NCI-H226 (cell line): ENCODE results near the gene RBM44.
"Not testable (repeated sequence)": the region's sequence is repeated elsewhere in the genome, so short reads cannot be mapped to it uniquely, and the experiment has no call there.

Source experiments
- DNase-seq: peaks from one replicate; pipeline ENCODE4 v3.0.0-alpha.2; 2015

Gene RBM44

GRCh38 chr2:237798236-237799059 lies at the start of gene RBM44:
TSS of gene RBM44 (plus strand) at chr2:237798779. CDS start at chr2:237813610, 14,831 bp downstream.
- DNase-seq = no peak

- no peak for DNase-seq
Measured at GRCh38 chr2:237749002-237749401, 49.6 kb upstream of the RBM44 start.

GRCh38 chr2:237749961-237750360 lies 48.6 kb upstream of the RBM44 start:
- DNase-seq = no peak

- DNase-seq = not testable (repeated sequence)
Measured at GRCh38 chr2:237750441-237750840, 48.1 kb upstream of the RBM44 start.

DNA sequence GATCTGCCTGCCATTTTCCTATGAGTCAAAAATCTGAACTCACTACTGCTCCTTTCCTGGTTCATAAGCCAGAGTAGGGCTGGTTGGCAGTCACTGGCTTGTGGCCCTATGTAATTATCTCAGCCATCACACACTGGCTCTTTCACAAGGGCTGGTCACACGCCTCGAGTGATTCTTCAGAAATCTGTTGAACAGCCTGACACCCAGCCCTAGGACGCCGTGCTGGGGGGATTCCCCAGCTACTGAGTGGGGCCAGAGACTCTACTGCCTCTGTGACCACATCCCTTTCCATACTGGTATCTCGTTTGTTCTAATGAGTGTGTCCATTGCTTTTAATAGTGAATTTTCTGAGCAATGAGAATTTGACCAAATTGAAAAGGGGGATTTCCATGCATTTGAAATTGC lies 45.8 kb upstream of the RBM44 start:
- DNase-seq = no peak

GRCh38 chr2:237754182-237754581 lies 44.4 kb upstream of the RBM44 start:
- DNase-seq = peak; percentile 15

DNA sequence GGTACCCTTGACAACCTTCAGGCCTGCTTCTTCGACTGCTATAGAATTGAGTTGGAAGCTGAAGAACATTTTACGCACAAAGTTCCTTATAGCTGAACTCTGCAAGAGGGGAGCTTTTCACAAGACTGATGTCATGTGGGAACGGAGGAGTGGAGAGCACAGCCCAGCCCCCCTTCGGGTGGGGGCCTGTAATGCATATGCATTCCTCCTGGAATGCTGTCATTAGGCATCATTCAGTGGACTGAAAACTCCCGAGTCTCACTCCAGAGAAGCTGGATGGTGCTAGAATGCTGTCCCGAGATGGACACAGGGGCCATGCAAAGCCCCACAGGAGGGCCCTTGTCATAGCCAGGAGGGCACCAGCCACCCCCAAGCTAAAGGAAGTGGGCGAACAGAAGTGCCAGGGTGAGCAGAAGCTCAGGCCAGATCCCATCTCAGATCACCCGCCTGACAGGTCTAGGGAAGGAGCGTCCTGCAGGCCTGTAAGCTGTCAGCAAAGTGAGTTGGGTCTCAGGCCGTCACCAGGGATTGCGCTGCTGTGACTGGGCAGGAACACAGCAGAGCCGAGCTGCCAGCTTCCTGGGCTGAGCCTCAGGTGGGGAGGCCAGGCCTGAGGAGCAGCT lies 43.8 kb upstream of the RBM44 start:
- DNase-seq = no peak

DNA sequence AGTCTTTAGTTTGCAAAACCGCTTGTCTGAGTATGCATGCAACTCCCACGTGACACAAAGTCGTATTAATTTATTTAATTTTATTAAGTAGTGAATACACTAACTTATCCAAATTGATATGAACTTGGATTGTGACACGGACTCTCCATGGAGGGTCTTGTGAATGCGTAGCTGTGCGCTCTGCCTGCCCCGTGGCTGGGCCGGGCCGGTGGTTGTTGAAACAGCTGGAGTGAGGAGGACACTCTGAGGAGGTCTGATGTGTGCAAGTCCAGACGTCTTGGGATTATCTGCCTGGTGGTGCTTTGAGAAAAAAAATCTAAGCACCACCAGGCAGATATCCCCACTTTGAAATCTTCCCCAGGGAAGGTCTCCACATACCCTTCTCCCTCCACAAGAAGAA lies 41.0 kb upstream of the RBM44 start:
- DNase-seq = no peak

- DNase-seq = no peak
Measured at GRCh38 chr2:237758185-237758584, 40.4 kb upstream of the RBM44 start.

DNA sequence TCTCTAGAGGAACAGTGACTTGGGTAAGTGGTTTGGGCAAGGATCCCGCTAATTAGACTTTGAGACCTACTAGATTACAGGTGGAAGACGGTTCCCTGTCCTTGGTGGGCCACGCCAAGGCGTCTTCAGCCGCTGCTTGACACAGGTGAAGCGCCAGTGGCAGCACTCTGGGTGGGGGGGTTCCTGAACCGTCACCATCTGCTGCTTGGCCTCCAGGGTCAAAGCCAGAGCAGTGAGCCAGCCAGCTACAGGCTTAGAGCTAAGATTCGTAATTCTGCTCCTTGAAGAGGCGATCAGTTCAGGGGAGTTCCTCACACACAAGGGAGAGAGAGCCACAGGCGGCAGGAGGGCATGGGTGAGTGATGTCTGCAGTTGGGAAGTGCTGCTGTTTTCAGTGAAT lies 39.4 kb upstream of the RBM44 start:
- no peak for DNase-seq

DNA sequence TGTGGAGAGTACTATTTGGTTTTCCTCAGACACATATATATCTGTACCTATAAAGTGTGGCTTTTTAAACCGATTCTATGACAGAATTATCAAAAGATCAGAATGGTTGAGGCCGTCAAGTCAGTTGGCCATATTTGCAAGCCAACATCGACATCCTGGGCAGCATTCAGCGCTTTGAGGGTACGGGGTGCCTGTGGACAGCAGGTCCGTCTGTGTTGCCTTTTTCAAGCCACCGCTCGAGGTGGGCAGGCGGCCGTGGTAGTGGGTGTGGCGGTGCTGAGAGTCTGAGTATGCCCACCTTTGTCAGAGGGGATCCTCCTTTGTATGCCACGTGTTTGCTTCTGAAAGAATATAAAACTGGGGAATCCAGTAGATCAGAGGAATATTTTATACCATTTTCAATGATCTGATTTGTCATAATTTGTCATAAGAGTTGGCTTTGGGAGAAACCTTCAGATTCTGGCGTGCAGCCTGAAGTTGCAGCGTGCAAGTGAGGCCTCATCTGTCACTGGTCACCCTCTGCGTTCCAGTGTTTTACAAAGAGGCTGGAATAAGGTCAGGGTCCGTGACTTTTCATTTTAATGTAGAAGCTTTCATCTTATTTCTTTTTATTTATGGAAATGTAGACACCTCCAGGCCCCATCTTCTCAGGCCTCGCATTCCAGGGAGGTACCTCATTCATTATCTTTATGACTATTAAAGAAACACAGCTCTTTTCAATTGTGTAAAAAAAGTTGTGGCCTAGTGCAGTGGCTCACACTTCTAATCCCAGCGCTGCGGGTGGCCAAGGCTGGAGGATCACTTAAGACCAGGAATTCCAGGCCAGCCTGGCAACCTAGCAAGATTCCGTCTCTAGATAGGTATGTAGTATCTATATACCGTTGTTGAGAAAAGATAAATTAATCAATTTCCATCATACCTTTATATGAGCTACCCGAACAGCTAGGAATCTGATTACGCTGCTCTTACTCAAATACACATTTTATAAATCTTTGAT lies 37.8 kb upstream of the RBM44 start:
- no peak for DNase-seq

DNA sequence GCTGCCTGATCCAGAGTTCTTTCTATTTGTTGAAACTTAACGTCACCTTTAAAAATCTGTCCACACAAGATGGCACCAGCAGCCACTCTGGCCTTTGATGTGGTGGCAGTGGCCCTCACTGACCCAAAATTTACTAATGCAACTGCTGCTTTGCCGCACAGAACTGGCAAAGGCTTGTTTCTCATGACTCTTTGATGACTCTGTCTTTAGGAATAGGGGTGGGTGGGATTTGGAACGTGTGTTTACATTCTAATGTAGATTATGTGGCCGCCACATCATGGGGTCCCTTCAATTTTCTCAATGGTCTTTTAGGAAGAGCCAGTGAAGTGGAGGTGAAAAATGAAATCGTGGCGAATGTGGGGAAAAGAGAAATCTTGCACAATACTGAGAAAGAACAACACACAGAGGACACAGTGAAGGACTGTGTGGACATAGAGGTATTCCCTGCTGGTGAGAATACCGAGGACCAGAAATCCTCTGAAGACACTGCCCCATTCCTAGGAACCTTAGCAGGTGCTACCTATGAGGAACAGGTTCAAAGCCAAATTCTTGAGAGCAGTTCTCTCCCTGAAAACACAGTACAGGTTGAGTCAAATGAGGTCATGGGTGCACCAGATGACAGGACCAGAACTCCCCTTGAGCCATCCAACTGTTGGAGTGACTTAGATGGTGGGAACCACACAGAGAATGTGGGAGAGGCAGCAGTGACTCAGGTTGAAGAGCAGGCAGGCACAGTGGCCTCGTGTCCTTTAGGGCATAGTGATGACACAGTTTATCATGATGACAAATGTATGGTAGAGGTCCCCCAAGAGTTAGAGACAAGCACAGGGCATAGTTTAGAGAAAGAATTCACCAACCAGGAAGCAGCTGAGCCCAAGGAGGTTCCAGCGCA lies 36.0 kb upstream of the RBM44 start:
- not testable (repeated sequence) for DNase-seq

DNA sequence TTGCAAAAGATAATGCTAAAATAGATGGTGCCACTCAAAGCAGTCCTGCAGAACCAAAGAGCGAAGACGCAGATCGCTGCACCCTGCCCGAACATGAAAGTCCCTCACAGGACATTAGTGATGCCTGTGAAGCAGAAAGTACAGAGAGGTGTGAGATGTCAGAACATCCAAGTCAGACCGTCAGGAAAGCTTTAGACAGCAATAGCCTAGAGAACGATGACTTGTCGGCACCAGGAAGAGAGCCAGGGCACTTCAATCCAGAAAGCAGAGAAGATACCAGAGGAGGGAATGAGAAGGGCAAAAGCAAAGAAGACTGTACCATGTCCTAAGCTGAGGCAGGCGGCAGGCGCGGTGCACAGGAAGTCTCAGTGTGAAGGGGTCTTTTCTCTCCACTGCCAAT lies 34.8 kb upstream of the RBM44 start:
- DNase-seq = no peak

DNA sequence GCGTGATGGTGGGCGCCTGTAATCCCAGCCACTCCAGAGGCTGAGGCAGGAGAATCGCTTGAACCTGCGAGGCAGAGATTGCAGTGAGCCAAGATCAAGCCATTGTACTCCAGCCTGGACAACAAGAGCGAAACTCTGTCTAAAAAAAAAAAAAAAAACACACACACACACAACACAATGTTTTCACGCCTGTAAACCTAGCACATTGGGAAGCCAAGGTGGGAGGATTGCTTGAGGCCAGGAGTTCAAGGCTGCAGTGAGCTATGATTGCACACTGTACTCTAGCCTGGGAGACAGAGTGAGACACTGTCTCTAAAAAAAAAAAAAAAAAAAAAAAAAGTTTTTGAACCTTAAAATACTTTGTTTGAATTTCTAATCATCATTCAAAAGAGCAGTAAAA lies 33.5 kb upstream of the RBM44 start:
- not testable (repeated sequence) for DNase-seq

DNA sequence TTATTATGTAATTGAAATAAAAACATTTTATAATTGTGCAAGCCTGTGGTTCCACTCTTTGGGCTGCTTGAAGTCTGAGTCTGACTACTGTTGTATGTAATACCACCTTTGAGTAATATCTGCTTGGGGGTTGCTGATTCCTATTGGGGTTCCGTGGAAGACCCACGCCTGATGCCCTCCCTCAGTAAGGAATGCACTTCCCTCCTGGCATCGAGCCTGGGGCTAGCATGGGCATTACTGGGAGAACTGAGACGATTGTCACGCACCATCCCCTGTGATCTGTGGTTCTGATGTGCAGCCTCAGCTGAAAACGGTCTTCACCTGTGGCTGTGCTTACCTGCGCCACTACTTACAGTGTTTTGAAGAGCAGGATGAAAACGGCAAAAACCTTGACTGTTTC lies 32.7 kb upstream of the RBM44 start:
- no peak for DNase-seq

DNA sequence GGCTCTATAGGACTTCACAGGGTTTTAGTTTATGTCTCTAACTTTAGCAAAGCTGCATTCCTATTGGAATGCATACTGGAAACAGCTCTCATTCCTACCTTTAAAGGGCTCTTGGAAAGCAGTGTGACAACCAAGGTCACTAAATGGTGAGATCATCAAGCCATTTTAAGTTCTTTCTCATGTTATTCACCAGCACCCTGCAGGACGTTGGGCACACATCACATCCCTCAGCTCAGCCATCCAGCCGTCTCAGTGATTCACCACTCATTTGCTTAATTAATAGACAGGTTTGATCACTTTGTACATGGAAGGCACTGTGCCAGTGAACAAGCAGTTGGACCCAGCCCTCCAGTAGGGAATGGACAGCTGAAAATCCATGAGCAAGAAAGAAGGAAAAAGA lies 32.2 kb upstream of the RBM44 start:
- no peak for DNase-seq

- no peak for DNase-seq
Measured at GRCh38 chr2:237772513-237772912, 26.1 kb upstream of the RBM44 start.

- DNase-seq = no peak
Measured at GRCh38 chr2:237773826-237774225, 24.8 kb upstream of the RBM44 start.

GRCh38 chr2:237774811-237775553 lies 23.6 kb upstream of the RBM44 start:
- no peak for DNase-seq

GRCh38 chr2:237779521-237779920 lies 19.1 kb upstream of the RBM44 start:
- no peak for DNase-seq

GRCh38 chr2:237782181-237782580 lies 16.4 kb upstream of the RBM44 start:
- no peak for DNase-seq
